ENCODE results near the gene PTPRR. TPM values are rescaled to one million over a fixed set of nuclear protein-coding genes. Genes with fewer than 3 reads are reported as not detected.
A peak's percentile ranks its signal among the peaks of the same experiment; 100 is the strongest.

Gene PTPRR
- total RNA-seq, 3 donors from 2014 or later, result 16.6 to 46.9 (median 25.1) TPM

DNA sequence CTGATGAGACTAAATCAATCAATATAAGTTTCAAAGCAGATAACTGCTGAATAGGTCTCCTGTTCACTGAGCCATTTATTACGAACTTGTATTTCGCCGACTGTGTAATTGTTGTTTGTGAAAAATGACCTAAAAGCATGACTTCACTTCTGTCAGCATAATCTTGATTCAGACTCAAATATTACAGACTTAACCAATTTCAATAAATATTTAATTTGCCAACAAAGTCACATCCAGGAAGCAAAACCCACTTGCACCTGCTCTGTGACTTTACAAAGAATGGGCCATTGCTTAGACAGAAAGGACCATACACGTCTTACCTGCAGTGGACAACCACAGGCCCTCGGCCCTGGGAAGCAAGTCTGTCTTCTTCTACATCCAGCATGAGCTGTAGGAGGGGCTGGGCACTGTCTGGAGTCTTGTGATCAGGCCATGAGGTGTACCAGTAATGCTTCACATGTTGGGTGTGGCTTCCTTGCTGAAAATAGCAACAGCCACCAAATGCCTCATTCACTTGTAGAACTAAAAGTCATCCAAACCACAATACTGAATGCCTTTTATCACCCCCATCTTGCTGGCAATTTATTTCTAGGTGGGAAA is 259.8 kb downstream of the PTPRR start:
- H3K4me1 ChIP-seq (ENCODE audit: low read depth), result no peaks in the 10 kb centered on the region
- ATAC-seq (peak; percentile 47), DNase-seq (no peak)
- TF ChIP-seq, protein P1, sequence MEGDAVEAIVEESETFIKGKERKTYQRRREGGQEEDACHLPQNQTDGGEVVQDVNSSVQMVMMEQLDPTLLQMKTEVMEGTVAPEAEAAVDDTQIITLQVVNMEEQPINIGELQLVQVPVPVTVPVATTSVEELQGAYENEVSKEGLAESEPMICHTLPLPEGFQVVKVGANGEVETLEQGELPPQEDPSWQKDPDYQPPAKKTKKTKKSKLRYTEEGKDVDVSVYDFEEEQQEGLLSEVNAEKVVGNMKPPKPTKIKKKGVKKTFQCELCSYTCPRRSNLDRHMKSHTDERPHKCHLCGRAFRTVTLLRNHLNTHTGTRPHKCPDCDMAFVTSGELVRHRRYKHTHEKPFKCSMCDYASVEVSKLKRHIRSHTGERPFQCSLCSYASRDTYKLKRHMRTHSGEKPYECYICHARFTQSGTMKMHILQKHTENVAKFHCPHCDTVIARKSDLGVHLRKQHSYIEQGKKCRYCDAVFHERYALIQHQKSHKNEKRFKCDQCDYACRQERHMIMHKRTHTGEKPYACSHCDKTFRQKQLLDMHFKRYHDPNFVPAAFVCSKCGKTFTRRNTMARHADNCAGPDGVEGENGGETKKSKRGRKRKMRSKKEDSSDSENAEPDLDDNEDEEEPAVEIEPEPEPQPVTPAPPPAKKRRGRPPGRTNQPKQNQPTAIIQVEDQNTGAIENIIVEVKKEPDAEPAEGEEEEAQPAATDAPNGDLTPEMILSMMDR (IDR thresholded peaks at IDR 0.05), result no peak
- intact Hi-C loops (cut with DNase I, micrococcal nuclease), result no loop called here
- H3K9me3 ChIP-seq, result no peaks in the 10 kb centered on the region
- no peak overlapping the region for H3K4me3 ChIP-seq
- H3K36me3 ChIP-seq (ENCODE audit: low read depth), result no peaks in the 10 kb centered on the region

DNA sequence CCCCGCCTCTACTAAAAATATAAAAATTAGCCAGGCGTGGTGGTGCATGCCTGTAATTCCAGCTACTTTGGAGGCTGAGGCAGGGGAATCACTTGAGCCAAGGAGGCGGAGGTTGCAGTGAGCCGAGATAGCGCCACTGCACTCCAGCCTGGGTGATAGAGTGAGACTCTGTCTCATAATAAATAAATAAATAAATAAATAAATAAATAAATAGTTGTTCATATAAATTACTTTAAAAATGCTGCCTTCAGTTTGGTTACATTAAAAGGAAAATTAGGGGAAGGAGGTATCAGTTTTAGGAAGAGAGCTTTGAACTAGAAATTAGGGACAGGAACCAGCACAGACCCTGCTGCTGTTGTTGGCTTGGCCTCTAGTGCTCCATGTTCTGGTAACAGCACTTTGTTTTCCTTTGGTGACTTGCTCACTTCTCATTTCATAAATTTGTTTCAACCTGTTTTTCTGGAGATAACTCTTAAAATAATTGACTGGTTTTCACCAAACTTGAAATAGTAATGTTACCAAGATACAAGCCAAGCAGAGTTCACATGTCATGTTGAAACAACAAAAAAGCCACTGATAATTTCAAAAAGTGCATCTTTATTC is 260.4 kb downstream of the PTPRR start:
- no peak overlapping the region for H3K4me3 ChIP-seq
- intact Hi-C loops (cut with DNase I, micrococcal nuclease), result no loop called here
- TF ChIP-seq, protein P1 (IDR thresholded peaks at IDR 0.05), result no peak
- H3K4me1 ChIP-seq (ENCODE audit: low read depth), result no peaks in the 10 kb centered on the region
- DNase-seq (no peak), ATAC-seq (no peak)
- H3K9me3 ChIP-seq, result no peaks in the 10 kb centered on the region
- no peaks in the 10 kb centered on the region for H3K36me3 ChIP-seq (ENCODE audit: low read depth)

DNA sequence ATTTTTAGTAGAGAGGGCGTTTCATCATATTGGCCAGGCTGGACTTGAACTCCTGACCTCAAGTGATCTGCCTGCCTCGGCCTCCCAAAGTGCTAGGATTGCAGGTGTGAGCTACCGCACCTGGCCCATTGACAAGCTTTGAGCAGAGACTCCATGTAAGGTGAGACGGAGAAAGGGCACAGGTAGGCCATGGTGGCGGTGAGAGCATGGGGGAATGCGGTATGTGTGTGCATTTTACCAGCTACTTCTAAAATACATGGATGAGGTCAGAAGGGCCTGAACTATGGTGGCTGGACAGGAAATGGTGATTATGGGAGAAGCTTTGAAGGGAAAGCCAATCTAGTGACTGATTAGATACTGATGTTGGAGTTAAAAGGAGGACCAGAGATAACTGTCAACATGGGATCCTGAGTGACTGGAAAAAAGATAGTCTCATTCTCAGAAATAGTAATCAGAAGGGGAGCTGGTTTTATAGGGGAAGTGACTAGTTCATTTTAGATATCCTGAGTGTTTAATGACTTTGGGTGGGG is 261.4 kb downstream of the PTPRR start:
- Histone ChIP-seq H3K4me3 (no peak overlapping the region), H3K36me3 (ENCODE audit: low read depth) (no peaks in the 10 kb centered on the region), H3K4me1 (ENCODE audit: low read depth) (no peaks in the 10 kb centered on the region), H3K9me3 (no peaks in the 10 kb centered on the region)
- intact Hi-C loops (cut with DNase I, micrococcal nuclease), result no loop called here
- DNase-seq, result no peak
- TF ChIP-seq, protein P1 (IDR thresholded peaks at IDR 0.05), result no peak
- no peak for ATAC-seq

DNA sequence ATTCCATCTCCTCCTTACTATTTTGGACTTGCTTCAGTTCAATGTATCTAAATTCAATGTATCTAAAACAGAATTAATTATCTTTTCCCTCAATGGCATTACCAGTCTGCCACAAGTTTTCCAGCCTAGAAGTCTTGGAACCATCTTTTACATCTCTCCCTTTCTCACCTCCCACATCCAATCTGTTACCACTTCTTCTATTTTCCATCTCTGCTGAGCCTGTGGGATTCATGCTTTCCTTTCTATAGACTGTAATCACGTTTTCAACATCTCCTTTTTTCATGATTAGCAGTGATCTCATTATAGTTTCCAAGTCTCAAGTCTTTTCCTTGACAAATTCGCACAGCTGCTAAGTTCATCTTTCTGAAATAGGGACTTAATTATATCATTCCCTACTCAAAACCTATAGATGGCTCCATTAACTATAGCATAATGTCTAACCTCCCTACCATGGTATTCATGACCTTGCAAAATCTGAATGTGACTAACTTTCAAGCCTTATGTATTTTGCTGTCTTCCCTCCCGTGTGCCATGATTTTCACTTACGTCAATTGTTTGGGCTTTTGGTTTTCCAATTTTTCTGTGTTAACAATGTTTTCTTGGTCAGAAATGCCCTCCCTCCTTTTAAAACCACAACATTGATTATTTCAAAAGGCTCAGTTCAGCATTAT is 262.8 kb downstream of the PTPRR start:
- TF ChIP-seq, protein P1 (IDR thresholded peaks at IDR 0.05), result no peak
- DNase-seq (no peak), ATAC-seq (no peak)
- H3K9me3 ChIP-seq, result no peaks in the 10 kb centered on the region
- H3K4me3 ChIP-seq, result no peak overlapping the region
- intact Hi-C loops (cut with DNase I, micrococcal nuclease), result no loop called here
- H3K36me3 ChIP-seq (ENCODE audit: low read depth), result no peaks in the 10 kb centered on the region
- no peaks in the 10 kb centered on the region for H3K4me1 ChIP-seq (ENCODE audit: low read depth)

DNA sequence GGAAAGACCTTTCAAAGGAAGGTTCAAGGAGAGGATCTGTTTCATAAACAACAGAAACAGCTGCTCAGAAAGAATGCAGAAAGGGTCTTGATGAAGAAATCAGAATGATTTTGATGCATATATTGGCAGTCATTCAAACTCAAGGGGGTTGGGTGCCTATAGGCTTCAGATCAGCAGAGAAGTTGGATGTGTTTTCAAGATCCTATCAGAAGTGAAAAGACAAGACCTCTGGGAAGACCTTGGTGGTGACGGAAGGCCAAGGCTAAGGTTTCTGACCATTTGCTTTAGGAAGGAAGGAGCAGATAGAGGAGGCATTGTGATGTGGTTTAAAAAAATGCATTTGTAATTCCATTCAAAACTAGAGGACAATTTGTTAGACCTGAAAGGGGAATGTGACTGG is 268.1 kb downstream of the PTPRR start:
- Histone ChIP-seq H3K9me3 (no peaks in the 10 kb centered on the region), H3K4me3 (no peak overlapping the region), H3K36me3 (ENCODE audit: low read depth) (no peaks in the 10 kb centered on the region), H3K4me1 (ENCODE audit: low read depth) (no peaks in the 10 kb centered on the region)
- DNase-seq, result no peak
- TF ChIP-seq, protein P1 (IDR thresholded peaks at IDR 0.05), result no peak
- no peak for ATAC-seq
- intact Hi-C loops (cut with DNase I, micrococcal nuclease), result no loop called here
